HepG2 (cell line): Measurements from ENCODE around the gene INSL4. TPM values are rescaled to one million over a fixed set of nuclear protein-coding genes. Genes with fewer than 3 reads are reported as not detected.

Experiments
- ZNF407 ChIP-seq: sonication (generic); formaldehyde crosslinking; IDR thresholded peaks from one replicate; pipeline ENCODE4 v1.5.1; 2020; ENCODE audit warnings: mild to moderate bottlenecking, missing genetic modification reagents; ENCODE audit errors: not compliant biosample characterization
- ZNF557 ChIP-seq: sonication (generic); formaldehyde crosslinking; IDR thresholded peaks from 2 replicates; pipeline ENCODE4 v1.4.0; 2020; ENCODE audit warnings: missing genetic modification reagents
- polyA plus RNA-seq, 8 experiments: library from polyadenylated mRNA; depleted of rRNA in 3 of 8; stranded (reverse) in 7 of 8; unstranded in 1 of 8; fragments of >200 nt; fragmentation: Illumina TruSeq in 4 of 8; extraction: Trizol in 4 of 8; gene quantifications; 2 replicates each; pipeline versions ENCODE4 v1.2.1 to v1.2.3, GENCODE V29; 2011 to 2016; ENCODE audit warnings: low read depth in 4 of 8, missing spikeins in 1 of 8, mixed read lengths in 1 of 8; ENCODE audit not compliant: insufficient read depth in 1 of 8
- small RNA-seq, 3 experiments: library from RNA; depleted of rRNA; stranded (forward); fragments of <200 nt; gene quantifications; one replicate each; pipeline ENCODE3, GENCODE V24; 2012; ENCODE audit warnings: low read depth in 2 of 3, low replicate concordance in 1 of 3; ENCODE audit not compliant: insufficient read length in 3 of 3, insufficient read depth in 2 of 3
- total RNA-seq, 5 experiments: library from RNA; depleted of rRNA; stranded (reverse); fragments of >200 nt; fragmentation: Illumina TruSeq; extraction: Trizol; gene quantifications; 2 replicates each; pipeline ENCODE4 v1.2.3, GENCODE V29; 2016; ENCODE audit warnings: low read depth in 1 of 5

INSL4 gene
- total and polyA plus RNA-seq, 2 of the 13 experiments (the other 11 are each of a cell fraction or from before 2014, with no cell fraction given): not detected

- TF ChIP-seq ZNF407 (no peak), ZNF557 (no peak)
These were observed 47.3 kb downstream of the INSL4 start (continued) for GRCh38 chr9:5278486-5278885.

Small RNAs within 50 kb of the gene (small RNA-seq; reads per million reads assigned to genes)
- gene AL133547.1: 0 reads per million in 3 experiments

Other genes with a start within 250 kb of the INSL4 start
- gene JAK2, start 246.1 kb upstream of the INSL4 start, total RNA-seq (2016; rRNA removed; fragmentation: Illumina TruSeq; extraction: Trizol): 4.1 and 5.8 TPM in 2 replicates
- 0.97 and 1.1 TPM in 2 replicates for gene JAK2, start 246.1 kb upstream of the INSL4 start, polyA plus RNA-seq (2011; rRNA removed)
- not detected in 2 replicates for gene INSL6, start 45.8 kb upstream of the INSL4 start, total RNA-seq (2016; rRNA removed; fragmentation: Illumina TruSeq; extraction: Trizol)
- not detected in 2 replicates for gene INSL6, start 45.8 kb upstream of the INSL4 start, polyA plus RNA-seq (2011; rRNA removed)
- not detected in 2 replicates for gene RLN2, start 73.3 kb downstream of the INSL4 start, total RNA-seq (2016; rRNA removed; fragmentation: Illumina TruSeq; extraction: Trizol)
- gene RLN2, start 73.3 kb downstream of the INSL4 start, polyA plus RNA-seq (2011; rRNA removed): not detected in 2 replicates
- gene RLN1, start 108.5 kb downstream of the INSL4 start, total RNA-seq (2016; rRNA removed; fragmentation: Illumina TruSeq; extraction: Trizol): not detected in 2 replicates
- not detected in 2 replicates for gene RLN1, start 108.5 kb downstream of the INSL4 start, polyA plus RNA-seq (2011; rRNA removed)
- 15.8 and 20.2 TPM in 2 replicates for gene PLGRKT, start 206.5 kb downstream of the INSL4 start, total RNA-seq (2016; rRNA removed; fragmentation: Illumina TruSeq; extraction: Trizol)
- gene PLGRKT, start 206.5 kb downstream of the INSL4 start, polyA plus RNA-seq (2011; rRNA removed): 3.4 and 5.0 TPM in 2 replicates
- gene CD274, start 219.1 kb downstream of the INSL4 start, total RNA-seq (2016; rRNA removed; fragmentation: Illumina TruSeq; extraction: Trizol): 0.49 TPM in 1 of 2 replicates, not detected in the other
- gene CD274, start 219.1 kb downstream of the INSL4 start, polyA plus RNA-seq (2011; rRNA removed): 0.07 and 0.17 TPM in 2 replicates